GM18502 (cell line): ENCODE measurements around the gene TMCC3.
"Not testable (repeated sequence)": the region's sequence is repeated elsewhere in the genome, so short reads cannot be mapped to it uniquely, and the experiment has no call there.

Experiments
- ATAC-seq: cut with Tn5 transposase; IDR thresholded peaks from one replicate; pipeline ENCODE4 v1.9.1; 2021; ENCODE audit warnings: mild to moderate bottlenecking; ENCODE audit not compliant: unreplicated experiment, poor library complexity

TMCC3 gene

DNA sequence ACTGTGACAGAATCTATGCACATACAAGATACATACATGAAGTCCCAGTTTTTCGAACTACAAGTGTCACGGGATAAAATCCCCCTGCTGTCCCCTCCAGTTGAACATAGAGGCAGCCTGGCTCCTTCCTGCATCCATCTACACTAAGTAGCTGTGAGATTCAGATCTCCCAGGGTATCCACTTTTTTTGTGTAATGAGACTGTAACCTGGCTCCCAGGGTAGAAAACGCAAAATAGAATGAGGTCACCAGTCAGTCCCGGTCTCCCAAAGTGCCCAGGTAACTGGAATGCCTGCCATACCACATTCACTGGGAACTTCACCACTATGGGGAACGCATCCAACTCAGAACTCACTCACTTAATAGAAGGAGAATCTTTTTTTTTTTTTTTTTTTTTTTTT, 67.8 kb downstream of the TMCC3 start:
- ATAC-seq = no peak

DNA sequence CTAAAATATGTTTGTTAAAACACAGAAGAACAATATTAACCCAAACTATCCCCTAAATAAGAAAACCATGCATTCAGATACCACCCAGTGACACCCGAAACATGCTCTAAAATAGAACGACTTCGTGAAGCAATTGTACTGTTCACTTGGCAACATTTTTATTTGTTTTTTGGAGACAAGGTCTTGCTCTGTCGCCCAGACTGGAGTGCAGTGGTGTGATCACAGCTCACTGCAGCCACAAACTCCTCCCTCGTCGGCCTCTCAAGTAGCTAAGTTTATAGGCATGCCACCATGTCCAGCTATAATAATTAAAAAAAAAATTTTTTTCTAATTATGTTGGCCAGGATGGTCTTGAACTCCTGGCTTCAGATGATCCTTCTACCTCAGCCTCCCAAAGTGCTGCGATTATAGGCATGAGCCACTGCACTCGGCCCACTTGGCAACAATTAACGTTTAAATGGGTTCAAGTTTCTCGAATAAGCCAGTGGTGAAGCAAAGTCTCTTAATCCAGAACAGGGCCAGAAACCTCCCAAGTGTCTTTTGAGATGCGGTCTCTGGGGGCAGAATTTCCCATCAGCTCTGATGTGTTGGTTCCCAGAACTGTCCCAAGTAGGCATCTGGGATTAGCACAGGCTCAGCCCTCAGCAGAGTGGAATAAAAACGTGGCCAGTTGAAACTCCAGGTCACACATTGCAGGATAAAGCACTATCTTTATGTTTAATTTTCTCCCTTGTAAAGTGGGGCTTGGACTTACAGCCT, 74.5 kb downstream of the TMCC3 start:
- ATAC-seq = no peak

- ATAC-seq = no peak
These were observed 75.3 kb downstream of the TMCC3 start for GRCh38 chr12:94575024-94575423.

DNA sequence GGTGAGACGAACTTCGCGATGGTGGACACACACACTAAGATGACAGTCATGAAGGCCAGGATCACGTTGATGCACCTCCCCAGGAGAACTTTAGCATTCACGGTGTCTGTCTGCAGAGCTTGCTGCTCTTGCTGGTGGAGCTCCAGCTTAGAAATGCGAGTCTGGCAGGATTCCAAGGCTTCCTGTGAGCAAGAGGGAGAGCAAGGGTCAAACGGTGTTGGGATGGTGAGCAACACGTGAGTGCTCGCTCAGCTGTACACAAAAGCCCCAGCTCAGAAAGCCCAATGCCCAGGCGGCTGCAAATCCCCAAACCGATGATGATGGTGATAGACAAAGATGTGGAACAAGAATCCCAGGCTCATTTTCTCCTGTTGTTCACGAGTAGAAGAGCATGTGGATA, 78.8 kb downstream of the TMCC3 start:
- no peak for ATAC-seq

DNA sequence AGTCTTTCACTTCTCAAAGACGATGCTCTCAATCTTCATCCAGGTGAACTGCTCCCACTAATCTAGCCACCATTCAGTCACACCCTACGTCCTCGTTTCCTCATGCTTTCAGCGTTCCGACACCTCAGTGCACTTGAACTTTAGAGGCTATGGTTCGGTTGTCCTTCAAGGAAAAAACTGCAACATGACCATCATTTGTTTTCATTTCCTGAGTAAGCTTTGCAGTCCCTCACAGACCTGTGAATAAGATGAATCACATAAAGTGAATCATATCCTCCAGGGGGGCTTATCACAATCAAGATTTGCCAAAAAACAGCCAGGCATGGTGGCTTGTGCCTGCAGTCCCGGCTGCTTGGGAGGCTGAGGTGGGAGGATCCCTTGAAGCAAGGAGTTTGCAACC, 80.2 kb downstream of the TMCC3 start:
- ATAC-seq = no peak

DNA sequence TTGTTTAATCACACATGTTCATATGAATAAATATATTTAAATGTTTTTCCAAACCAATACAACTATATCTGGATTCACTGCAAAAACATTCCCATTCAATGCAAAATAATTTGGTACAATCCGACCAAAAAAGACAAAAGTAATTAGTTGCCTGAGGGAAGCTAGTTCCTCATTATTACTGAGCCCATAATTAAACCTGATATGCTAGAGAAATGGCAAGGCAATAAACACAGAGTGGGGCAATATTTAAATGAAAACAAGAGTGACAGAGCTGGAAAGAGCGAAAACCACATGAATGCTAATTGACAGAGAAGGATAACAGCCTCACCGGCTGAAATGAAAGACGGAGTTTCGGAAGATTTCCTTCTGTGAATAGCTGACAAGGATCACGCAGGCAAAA, 82.6 kb downstream of the TMCC3 start:
- ATAC-seq = no peak

DNA sequence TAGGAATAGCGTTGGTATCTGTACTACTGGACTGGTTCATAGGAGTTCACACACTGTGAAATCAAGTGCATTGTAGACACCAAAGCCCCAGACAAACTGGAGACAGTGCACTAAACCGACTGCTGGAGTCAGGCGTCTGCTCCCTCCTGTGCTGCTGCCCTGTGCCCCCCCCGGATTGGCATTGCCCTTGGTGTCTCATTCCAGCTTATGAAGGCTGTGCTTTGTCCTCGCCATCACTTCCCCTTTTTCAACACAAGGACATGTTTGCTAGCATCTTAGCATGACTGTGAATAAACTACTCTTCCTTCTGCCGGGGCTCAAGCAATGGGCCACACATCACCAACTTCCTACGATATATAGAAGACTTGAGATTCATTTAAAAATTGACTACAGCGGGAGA, 84.0 kb downstream of the TMCC3 start:
- ATAC-seq = no peak

GRCh38 chr12:94565683-94566082, 84.7 kb downstream of the TMCC3 start:
- no peak for ATAC-seq

- no peak for ATAC-seq
These were observed 87.1 kb downstream of the TMCC3 start for GRCh38 chr12:94563286-94563685.

DNA sequence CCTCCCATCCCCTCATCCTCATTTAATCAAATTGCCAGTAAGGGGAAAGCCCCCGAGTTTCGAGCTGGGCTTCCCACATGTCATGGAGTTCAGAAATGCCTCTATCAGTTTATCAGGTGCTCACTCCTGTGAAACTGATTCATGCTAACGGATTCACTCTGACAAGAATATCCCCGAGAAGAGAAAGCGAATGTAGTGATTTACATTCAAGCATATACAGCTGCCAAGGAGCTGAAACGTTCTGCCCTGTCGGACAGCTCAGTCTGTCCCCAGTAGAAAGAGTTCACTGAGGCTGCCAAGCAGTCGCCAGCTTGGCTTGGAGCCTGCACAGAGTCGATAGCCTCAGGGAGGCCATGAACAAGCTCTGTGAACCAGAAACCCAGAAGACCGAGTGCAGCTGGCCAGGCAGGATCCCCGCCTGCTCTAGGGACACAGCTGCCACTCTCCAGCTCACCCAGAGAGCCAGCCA, 88.4 kb downstream of the TMCC3 start:
- ATAC-seq = peak; percentile 83

DNA sequence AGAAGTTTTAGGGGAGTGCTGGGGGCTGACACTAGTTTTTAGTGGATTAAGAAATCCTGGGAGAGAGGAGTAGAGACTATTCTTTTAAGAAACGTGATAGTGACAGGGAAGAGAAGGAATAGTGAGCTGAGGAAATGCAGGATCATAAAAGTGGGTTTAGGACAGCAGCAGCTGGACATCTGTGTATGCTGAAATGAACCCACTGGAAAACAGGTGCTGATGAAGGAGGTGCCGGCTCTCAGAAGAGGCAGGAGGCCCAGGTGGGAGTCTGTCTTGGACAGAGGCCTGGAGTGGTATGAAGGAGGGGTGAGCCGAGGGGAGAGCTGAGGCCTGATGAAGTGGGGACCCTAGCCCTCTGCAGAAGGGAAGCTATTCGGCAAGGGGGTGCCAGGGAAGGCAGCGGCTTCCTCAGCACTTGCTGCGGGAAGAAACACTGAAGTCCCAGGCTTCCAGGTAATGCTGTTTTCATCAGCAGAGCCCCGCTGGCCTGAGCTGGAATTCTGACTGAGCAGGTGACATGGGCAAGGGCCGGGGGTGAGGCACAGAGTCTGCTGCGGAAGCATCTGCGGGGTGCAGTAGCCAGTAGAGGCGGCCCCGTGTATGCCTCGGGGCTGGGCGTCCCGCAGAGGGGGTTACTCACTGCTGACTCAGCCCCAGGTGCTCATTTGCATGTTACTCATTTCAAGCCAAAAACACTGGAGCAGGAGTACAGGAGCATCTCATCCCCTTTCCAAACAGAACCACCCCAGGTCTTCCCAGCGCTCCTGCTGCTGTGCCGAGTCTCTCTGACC, 89.7 kb downstream of the TMCC3 start:
- peak; percentile 71 for ATAC-seq

DNA sequence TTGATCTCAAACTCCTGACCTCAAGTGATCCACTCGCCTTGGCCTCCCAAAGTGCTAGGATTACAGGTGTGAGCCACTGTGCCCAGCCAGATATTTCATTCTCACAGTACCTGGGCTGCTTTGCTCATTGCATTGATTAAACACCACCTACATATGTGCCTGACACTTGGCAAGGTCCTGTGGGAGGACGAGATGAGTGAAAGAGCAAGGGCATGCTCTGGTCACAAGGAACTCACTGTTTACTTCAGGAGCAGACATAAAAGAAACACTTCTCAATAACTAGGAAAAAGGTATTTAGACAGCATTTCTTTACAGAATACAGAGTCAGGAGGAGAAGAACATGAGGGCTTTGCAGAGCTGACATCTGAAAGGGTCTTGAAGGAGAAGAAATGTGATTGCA, 91.7 kb downstream of the TMCC3 start:
- no peak for ATAC-seq

DNA sequence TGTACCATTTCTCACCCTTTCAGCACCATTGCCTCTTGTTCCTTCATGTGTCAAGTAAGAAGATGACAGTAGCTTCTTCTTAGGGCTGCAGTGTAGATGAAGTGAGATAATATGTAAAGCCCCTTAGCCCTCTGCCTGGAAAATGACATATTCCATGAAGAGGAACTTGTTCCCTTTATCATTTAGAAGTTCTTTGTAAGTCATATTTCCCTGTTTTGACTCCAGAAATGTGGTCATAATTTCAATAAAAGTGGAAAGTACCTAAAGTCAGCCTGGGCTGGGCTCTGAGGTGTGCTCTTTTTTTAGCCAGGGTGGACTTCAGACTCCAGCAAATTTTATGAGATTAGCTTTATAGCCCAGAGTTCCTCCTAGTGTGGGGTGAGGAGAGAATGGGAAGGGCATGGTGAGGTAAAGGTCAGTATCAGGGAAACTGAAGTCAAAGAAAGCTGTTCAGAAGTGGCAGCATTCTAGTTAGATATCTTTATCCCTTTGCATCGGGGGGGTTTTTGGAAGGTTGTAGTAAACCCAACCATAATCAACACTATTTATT, 92.5 kb downstream of the TMCC3 start:
- ATAC-seq = no peak

DNA sequence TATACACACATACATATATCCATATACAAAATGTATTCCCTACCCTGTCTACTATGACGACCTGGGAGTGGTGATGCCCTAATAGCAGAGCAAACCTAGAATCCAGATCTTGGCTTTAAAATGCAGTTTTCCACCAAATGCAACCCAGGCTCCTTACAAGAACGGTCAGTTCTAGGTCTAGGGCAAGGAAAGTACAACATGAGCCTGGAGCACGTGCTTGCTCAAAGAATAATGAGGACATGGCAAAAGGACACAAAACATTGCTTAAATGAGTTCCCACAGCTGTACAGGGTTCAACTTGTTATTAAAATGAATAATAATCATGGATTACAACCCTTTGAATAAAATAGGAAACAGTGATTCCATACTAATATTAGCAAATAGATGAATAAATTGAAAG, 94.7 kb downstream of the TMCC3 start:
- no peak for ATAC-seq

GRCh38 chr12:94553875-94554274, 96.5 kb downstream of the TMCC3 start:
- no peak for ATAC-seq

GRCh38 chr12:94553130-94553519, 97.2 kb downstream of the TMCC3 start:
- no peak for ATAC-seq

DNA sequence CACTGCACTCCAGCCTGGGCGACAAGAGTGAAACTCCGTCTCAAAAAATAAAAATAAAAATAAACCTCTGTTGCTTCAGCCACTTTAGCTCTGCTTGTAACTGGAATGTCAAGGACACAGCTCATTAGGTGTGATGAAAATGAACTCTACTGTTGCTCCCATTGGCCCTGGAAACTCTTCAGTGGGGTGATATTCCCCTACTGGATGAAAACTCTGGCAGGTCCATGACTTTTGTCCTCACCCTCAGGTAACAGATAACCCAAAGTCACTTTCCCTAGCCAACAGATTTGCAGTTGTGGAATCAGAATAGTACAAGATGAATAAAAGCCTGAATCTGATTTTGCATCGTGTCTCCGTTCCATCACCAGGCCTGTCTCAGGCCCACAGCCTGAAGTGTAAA, 98.5 kb downstream of the TMCC3 start:
- ATAC-seq = no peak

GRCh38 chr12:94550964-94551363, 99.4 kb downstream of the TMCC3 start:
- no peak for ATAC-seq

DNA sequence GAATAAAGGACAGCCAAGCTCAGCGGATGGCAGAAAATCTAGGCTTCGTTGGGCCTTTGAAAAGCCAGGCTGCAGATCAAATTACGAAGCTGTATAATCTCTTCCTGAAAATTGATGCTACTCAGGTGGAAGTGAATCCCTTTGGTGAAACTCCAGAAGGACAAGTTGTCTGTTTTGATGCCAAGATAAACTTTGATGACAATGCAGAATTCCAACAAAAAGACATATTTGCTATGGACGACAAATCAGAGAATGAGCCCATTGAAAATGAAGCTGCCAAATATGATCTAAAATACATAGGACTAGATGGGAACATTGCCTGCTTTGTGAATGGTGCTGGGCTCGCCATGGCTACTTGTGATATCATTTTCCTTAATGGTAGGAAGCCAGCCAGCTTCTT, 101.5 kb downstream of the TMCC3 start:
- not testable (repeated sequence) for ATAC-seq

GRCh38 chr12:94545935-94546771, 104.2 kb downstream of the TMCC3 start:
- ATAC-seq = peak; percentile 89

DNA sequence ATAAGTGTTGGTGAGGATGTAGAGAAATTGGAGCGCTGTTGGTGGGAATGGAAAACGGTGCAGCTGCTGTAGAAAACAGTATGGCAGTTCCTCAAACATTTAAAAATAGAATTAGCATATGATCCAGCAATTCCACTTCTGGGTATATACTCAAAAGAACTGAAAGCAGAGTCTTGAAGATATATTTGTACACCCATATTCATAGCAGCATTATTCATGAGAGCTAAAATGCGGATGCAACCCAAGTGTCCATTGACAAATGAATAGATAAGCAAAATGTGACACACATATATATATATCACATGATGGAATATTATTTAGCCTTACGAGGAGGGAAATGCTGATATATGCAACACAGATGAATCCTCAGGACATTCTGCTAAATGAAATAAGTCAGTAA, 106.0 kb downstream of the TMCC3 start:
- no peak for ATAC-seq
